Glomerular endothelial cell (primary cell): ENCODE measurements around the gene POLA1. TPM values are rescaled to one million over a fixed set of nuclear protein-coding genes. Genes with fewer than 3 reads are reported as not detected.

ENCODE experiments used
- DNase-seq: peaks from one replicate; pipeline ENCODE4 v3.0.0-alpha.2; 2011; ENCODE audit warnings: low read depth, low spot score; ENCODE audit errors: extremely low read depth
- total RNA-seq: library from RNA; depleted of rRNA; stranded (reverse); fragments of >200 nt; gene quantifications from 2 replicates; pipeline ENCODE4 v1.2.3, GENCODE V29; 2015

Gene POLA1
- total RNA-seq, 1 donor from 2014 or later: 9.6 TPM

DNA sequence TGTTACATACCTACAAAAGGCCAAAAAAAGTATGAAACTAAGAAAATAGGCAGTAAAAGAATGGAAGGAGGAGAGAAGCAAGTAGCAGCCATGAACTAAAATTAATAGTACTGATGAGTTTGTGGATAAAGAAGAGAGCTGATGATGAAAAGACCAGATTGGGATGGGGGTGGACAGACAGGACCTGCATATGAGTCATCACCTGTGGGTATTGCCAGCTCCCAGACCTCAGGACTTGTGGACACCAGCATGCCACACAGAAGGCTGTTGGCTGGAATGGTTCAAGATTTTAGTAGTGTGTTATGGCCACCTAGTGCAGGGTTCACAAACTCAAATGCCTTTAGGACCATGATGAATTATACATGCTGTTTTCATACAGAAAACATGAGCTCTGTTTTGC is 263.1 kb downstream of the POLA1 start:
- DNase-seq: no peak

DNA sequence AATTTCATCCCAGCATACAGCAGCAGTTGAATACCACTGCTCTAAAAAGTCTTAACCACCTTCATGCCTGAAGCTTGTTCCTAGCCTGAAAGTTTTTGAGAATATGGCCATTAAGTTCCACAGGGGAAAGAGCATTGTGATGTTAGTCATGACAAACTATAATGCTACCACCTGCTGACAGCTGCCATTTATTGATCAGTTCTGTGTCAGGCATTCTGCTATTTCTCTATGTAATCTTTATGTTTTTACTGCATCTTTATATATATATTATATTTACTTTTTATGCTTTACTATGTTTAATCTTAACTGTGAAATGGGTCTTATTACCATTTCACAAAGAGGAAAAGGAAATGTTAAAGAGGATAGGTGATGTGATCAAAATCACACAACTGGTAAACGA is 268.1 kb downstream of the POLA1 start:
- no peak for DNase-seq

DNA sequence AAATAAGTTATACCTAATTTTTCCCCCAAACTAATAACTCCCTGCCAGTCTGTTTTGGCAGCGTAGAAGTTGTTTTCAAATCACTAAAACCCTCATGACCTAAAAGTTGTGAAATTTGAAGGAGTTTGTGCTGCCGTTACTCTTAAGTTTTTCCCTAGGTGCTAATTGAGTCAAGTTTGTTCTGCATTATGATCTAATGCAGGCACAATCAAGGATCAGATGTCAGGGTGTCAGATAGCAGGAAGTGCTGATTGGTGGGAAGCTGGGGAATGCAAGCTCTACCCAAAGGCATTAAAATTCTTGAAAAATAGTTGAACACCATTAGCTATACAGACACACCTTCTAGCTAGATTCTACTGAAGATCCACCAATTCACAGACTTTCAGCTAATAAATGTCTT is 270.1 kb downstream of the POLA1 start:
- no peak for DNase-seq

DNA sequence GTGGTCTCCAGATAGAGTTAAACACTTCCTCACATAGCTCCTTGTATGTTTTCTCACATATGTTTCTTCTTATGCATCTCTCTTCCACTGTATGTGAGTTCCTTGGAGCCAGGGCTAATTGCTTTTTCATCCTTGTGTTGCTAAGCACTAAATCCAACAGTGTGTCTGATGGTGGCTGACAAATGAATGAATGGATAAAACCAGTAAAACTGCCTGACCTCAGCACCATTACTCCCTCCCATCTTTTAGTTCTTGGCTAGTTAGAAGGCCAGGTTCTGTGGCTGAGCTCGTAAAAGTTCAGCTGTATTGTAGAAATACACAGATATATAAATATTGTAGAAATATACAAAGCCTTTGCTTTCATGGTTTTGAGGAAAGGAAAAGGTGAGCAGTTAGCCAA is 271.7 kb downstream of the POLA1 start:
- DNase-seq: no peak

DNA sequence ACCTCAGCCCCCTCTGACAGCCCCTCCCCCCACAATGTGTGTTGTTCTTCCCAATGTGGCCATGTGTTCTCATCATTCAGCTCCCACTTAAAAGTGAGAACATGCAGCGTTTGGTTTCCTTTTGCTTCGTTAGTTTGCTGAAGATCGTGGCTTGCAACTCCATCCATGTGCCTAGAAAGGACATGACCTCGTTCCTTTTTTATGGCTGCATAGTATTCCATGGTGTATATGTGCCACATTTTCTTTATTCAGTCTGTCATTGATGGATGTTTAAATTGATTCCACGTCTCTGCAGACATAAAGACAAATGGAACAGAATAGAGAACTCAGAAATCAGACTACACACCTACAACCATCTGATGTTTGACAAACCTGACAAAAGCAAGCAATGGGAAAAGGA is 276.1 kb downstream of the POLA1 start:
- DNase-seq: no peak

DNA sequence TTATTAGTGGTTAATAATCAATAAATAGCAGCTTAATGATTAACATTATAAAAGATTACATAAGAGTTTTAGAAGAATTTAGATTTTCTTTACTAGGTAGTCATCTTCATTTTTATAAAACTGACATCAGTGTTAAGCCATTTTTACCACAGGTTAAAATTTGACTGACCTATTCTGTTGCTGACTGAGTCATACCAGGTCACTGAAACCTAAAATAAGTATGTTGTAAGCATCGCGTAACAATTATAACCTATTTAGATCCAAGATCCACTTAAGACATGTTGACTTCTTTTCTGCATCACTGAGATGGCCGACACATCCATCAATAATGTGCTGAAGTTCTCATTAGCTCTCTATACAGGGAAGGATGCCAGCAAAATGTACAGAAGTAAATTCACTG is 285.4 kb downstream of the POLA1 start:
- DNase-seq: no peak

DNA sequence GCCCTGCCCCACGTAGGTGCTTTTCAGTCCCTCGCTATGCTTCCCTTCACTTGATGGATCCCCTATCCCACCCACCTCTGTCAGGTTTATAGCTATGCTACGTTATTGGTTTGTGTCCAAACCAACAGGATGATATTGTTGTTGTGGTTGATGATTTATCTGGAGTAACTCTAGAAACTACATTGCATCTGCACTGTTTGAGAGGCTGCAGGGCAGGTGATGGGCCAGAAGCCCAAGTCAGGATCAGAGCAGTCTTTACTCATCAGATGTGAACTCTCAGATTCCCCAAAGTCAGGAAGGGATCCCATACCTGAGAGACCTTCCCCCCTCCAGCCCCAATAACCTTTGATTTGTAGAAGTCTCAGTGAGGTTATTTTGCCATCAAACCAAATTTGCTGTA is 287.3 kb downstream of the POLA1 start:
- DNase-seq: no peak

DNA sequence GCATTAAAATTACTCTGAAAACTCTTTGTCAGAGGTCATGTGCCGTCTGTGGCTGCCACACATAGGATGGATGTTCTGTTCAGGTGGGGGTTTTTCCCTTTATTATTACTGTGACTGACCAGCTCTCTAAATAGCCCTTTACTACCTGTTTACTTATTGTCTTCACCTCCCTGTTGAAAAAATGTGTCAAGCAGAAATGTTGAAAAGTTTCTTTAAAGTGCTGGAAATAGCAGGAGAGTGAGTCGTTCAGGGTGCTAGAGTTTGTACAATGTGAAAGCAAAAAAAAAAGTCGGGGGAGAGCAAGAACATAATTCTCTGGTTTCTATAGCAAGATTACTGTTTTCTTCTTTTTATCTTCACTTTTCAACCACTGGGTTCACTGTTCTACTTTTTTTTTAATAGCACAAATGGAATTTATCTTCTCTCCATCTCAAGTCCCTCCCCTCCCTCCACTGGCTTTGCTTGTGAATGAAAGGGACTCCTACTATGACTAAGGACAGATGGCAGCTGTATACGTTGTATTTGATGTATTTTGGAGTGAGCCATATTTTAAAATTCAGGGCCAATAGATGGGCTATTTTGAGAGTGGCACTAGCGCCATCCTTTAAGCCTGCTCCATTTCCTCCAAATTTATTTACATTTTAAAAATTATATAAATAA is 288.7 kb downstream of the POLA1 start:
- DNase-seq: no peak

DNA sequence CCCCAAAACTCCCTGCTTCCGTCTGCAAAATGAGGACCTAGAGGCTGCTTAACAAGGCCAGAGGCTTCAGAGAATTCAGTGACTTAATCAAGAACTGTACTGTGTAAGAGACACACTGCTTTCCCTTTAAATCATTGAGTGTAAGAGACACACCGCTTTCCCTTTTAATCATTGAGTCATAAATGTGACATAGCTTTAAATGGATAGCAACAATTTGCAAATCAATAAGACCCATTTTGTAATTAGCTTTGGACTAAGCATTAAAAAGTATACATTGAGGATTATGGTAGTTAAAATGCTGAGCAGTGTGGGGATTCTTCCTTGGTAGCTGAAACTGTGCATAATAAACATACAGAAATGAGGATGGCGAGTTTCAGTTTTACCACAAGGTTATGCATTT is 290.2 kb downstream of the POLA1 start:
- no peak for DNase-seq

DNA sequence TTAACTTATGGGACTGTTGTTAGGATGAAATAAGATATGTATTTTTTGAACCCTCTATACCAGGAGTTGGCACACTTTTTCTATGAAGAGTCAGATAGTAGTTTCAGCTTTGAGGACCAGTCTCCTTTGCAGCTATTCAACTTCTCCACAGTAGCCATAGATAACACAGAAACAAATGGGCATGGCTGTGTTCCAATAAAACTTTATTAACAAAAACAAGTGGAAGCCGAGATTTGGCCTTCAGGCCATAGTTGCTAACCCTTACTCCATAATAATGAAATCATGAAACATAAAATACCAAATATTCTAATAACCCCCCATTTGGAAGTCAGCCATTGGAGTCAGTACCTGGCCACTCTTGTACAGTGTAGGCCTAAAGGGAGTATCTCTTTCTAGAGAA is 291.4 kb downstream of the POLA1 start:
- DNase-seq: no peak

DNA sequence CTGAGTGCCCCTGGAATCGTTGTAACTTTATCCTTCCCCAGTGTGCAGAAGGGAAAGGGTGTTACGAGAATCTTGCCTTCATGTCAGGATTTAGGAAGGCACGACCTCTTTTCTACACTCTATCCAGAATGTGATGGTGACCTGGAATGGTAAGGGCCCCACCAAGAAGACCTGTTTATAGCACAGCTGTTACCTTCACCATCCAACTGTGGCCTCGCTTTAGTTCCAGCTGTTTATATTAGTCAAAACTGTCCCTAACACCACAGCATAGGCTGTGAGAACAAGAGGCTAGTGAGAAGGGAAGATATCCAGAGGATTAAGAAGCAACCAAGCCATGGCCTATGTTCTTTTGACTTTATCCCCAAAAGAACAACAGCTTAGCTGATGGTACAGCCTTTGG is 294.0 kb downstream of the POLA1 start:
- no peak for DNase-seq

DNA sequence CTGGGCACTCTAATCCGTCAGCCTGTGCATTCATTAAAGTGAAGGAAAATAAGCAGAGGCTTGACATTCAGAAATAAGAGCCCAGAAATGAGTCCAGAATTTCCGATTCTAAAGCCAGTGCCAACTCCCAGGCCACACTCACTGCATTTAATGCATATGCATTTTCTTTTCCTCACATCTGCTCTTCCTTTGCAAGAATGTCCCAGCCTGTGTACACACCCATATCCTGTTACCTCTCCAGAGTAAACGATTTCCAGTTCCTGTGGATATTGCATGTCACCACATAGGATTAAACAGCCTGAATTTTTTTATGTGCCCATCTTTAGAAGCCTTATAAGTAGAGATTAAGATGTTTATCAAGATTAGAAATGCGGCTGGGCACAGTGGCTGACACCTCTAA is 294.6 kb downstream of the POLA1 start:
- DNase-seq: no peak

DNA sequence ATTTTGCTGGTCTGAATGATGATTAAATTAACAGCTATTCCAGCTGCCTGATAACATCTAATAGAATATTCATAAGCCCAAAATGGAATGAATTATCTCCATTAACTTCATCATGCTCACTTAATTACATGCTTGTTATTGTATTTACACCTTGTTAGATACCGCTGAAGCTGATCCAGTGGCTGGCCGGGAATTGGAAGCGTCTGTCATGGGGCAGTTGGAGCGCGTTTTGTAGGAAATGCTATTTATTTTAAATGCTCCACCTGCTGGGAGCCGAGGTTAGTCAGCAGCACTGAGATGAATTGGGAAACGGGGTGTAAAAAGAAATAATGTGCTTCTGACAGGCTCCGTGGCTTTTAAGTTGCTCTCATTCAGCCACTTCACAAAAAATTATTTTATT is 296.8 kb downstream of the POLA1 start:
- DNase-seq: no peak

DNA sequence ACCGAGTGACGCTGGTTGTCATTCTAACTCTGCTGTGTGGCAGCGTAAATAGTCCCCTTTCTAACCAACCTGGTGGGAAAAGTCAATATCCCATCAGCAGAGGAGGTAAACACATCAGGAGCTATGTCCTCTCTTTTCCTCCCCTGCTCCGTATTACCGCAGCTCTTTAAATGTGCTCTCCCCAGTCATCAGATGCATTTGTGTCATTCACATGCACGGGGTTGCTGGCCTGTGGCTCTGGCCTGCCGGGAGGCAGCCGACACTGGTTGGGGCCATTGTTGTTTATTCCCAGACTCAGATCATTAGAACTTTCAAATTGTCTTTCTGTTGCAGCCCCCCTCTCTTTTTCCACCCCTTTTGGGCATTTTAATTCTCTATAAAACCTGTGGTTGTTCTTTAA is 300.2 kb downstream of the POLA1 start:
- DNase-seq: no peak

DNA sequence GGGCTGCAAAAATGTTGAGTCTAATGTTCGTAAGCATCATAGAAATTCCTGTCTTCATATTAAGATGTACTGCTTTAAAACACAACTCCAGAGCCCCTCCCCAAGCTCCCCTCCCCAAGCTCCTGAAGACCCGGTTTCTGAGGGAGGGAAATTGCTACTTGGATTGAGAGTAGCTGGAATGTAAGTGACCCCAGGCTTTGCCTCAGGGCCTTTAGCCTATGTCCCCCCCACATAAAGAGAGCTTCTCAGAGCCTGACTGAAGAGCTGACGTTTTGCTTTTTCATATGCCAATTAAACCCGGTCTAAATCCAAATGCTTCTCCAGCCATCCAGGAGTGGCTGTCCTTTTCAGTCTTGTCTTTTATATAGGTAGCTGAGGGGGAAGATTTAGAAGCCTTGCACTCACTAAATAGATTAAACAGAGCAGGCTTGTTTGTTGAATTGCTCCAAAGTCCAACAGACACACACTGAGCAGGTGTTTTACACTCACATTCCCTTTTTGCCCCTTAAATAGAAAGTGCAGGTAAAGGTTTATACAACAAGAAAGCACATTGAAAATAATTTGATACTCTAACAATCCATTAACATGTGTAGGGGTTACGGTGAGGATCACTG is 302.5 kb downstream of the POLA1 start:
- DNase-seq: no peak

DNA sequence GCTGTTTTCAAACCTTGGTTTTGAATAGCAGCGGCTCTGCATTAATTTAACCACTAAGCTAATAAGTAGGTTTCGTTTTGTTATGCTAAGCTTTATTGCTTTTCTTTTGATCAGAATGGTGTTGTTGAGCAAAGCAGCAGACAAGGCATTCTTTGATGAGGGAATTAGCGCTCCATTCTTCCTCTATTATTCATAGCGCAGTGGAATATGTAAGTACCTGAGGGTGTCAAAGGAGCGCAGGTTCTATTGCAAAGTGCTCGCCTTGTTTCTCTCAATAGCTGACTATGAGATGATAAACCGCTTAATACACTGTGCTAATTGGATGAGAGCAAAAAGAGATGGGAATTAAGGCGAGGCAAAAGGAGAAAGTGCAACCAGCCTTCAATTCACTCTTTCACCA is 305.8 kb downstream of the POLA1 start:
- DNase-seq: no peak

DNA sequence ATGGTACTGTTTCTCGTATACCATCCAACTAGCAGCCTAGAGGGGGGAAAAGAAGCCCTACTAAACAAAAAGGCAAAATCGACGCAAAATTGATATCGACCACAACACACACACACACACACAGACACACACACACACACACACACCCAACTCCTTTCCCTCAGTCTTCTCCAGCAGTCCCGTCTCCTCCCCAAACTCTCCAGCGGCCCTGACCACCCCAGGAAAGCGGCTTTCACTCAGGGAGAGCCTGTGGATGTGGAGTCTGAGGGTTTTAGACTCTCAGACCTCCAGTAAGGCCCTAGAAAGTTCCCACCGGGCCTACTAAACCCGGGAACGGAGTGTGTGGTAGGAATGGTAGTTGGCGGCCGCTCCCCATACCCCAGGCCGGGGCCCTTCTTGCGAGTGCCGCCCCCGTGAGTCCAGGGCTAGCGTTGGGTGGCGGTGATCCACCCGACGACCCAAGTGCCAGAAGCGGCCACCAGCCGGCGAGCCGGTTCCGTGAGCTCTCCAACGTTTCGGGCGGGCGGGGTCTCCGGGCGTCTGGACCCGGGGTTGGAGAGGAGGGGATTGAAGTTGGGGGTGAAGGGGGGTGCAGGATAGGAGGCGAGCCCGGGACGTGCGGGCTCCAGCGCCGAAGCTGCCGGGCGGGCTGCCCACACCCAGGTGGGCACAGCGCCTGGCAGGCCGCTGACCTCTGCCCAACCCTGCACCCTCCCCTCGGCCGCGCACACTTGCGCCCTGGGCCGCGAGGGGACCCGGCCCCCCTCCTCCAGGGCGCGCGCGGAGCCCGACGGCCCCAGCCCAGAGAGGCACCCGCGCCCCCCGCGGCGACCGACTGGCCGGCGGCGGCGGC is 308.3 kb downstream of the POLA1 start:
- DNase-seq: no peak

DNA sequence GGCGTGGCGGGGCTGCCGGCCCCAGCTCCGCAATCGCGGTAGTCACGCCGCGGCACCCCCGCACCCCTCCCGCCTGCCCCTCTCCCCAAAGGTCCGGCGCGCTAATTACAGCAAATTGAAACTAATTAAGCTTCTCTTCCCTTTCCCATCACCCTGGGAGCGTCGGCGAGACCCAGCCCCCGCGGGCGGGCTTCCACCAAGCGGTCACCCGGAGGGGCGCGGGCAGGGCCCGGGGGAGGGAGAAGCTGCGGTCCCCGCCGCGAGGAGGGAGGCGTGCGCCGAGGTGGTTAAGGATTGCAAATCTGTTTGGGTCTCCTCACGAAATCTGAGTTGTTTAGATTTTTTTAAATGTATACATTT is 308.9 kb downstream of the POLA1 start:
- DNase-seq: no peak

DNA sequence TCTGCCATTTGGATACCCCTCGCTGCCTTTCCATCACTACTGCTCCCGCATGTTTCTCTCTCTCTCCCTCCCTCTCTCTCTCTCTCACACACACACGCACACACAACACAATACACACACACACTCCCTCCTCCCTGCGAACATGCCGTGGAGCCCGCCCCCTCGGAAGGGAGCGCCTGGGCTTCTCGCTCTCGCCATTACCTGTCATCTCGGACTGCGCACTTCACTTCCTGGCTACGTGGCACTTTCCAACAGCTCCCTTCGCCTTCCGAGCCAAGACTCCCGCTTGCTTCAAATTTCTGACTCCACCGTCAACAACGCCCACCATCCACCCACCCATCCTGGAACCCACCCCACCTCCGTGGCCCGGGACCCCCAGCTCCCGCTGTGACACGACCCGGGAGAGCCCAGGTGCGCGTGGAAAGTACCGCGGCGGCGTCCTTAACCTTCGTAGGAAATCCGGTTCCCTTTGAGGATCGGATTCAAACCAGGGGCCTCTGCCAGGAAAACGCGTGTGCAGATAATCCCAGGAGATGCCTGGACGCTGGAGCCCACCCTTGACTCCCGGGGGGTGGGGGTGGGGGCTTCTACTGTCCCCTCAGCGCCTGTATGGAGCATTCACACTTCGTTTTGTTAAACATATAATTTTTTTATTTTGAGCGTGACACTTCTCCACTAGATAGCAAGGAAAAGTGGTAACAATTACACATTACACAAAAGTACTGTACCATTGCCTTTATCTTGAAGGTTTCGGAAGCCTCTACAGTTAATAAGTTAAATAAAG is 309.5 kb downstream of the POLA1 start:
- DNase-seq: no peak

DNA sequence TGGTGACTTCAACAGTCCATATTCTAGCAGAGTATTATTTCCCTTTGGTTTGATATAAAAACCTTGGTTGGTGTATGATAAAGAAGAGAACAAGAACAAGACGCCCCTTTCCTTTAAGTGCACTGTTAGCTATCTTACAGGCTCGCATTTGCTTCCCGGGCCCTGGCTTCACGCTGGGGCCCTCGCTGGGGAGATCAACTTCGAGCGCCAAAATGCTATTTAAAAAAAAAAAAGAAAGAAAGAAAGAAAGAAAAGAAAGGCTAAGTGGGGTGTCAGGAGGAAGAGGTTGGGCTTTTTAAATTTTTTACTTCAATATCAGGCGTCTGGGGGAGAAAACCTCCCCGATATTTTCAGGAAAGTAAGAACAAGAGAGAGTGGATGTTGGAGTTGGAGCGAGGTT is 310.3 kb downstream of the POLA1 start:
- DNase-seq: no peak

DNA sequence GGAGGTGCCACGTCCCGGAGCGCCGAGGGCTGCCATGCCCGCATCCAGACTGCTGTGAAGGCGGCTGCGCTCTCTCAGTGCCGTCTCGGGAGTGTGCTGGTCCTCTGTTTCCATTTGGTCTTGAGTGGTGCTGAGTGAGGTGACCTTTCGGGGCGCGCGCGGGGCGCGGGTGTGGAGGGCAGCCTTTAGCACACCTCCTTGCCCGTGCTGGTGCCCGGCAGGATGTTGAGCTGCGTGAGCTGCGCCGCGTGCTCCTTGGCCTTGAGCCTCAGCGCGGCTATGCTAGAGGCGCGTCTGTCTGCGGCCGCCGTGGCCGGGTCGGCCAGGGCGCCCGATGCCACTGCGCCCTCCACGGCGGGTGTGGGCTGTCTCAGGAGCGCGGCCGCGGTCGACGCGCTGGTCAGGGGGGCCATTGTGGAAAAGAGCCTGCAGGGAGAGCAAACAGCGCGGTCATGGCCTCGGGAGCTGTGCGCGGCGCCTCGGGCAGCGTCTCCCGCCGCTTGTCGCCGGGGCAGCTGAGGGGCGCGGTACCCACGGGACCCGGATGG is 310.8 kb downstream of the POLA1 start:
- no peak for DNase-seq
